Heart left ventricle (tissue), 16 donors: ENCODE measurements around the gene ABCA12. TPM values are rescaled to one million over a fixed set of nuclear protein-coding genes. Genes with fewer than 3 reads are reported as not detected.

ENCODE experiments used
- ATAC-seq, 4 donors: fragments of 200-7000 bp; cut with Tn5 transposase; one replicate each; pipeline ENCODE4 v1.9.1; 2020 to 2022; ENCODE audit warnings: moderate library complexity in 4 of 4, mild to moderate bottlenecking in 3 of 4, moderate number of reproducible peaks in 1 of 4
- DNase-seq, 5 donors: peaks; one replicate each; pipeline ENCODE4 v3.0.0-alpha.2; 2020
- H3K27ac ChIP-seq, 12 donors: fragments of 200-600 bp; sonication (generic) in 4 of 12; one replicate each; pipeline versions ENCODE4 v1.5.0 to v1.8.0; 2016 to 2022; ENCODE audit warnings: mild to moderate bottlenecking in 2 of 12
- H3K27me3 ChIP-seq, 9 donors: fragments of 200-600 bp; sonication (generic) in 2 of 9; one replicate each; pipeline versions ENCODE4 v1.5.1 to v1.8.0; 2016 to 2022; ENCODE audit warnings: mild to moderate bottlenecking in 3 of 9
- H3K36me3 ChIP-seq, 9 donors: fragments of 200-600 bp; sonication (generic) in 2 of 9; one replicate each; pipeline versions ENCODE4 v1.5.0 to v1.8.0; 2018 to 2022; ENCODE audit warnings: mild to moderate bottlenecking in 2 of 9
- H3K4me1 ChIP-seq, 12 donors: fragments of 200-600 bp; sonication (generic) in 4 of 12; one replicate each; pipeline versions ENCODE4 v1.5.0 to v1.8.0; 2016 to 2022; ENCODE audit warnings: mild to moderate bottlenecking in 3 of 12
- H3K4me3 ChIP-seq, 12 donors: fragments of 200-600 bp; sonication (generic) in 4 of 12; one replicate each; pipeline versions ENCODE4 v1.5.0 to v1.8.0; 2017 to 2022; ENCODE audit warnings: mild to moderate bottlenecking in 9 of 12, moderate library complexity in 4 of 12
- H3K9me3 ChIP-seq, 12 donors: fragments of 200-600 bp; sonication (generic) in 4 of 12; one replicate each; pipeline versions ENCODE4 v1.5.0 to v1.8.0; 2016 to 2022; ENCODE audit warnings: mild to moderate bottlenecking in 1 of 12
- POLR2A ChIP-seq, 2 donors: fragments of 450-650 bp; IDR thresholded peaks; one replicate each; pipeline ENCODE4 v1.6.1; 2017; ENCODE audit warnings: antibody characterized with exemption in 2 of 2, mild to moderate bottlenecking in 2 of 2, moderate library complexity in 2 of 2
- WGBS, 4 donors: extraction: QIAGEN DNeasy Blood & Tissue Kit in 2 of 4; methylation state at CpG; one replicate each; pipeline versions ENCODE4 v1.1.5 to v1.1.7; 2013 to 2018; 5-methylcytosine and 5-hydroxymethylcytosine counted together
- intact Hi-C, 10 donors: fragments of 100-400 bp; cut with DNase I; formaldehyde crosslinking; loops; one replicate each; pipeline versions ENCODE4 v1.11.1 to v1.14.2; 2022
- polyA plus RNA-seq, 2 donors: library from polyadenylated mRNA; stranded (reverse); fragments of 200-250 nt; gene quantifications; one replicate each; pipeline ENCODE4 v1.2.3, GENCODE V29; 2013
- total RNA-seq, 9 donors: library from RNA; depleted of rRNA in 2 of 9; stranded (reverse); fragments of >200 nt in 2 of 9; fragmentation: NEBNext Ultra II Directional in 3 of 9; extraction: Animal tissue kit (Norgen Biotek cat#: 25700) in 3 of 9; gene quantifications; one replicate each; pipeline versions ENCODE4 v1.1.0 to v1.2.4, GENCODE V29; 2016 to 2023
- TF ChIP-seq, protein P1 (sequence below), 12 donors: fragments of 200-600 bp; sonication (generic) in 4 of 12; IDR thresholded peaks; one replicate each; pipeline versions ENCODE4 v1.5.0 to v1.8.0; 2018 to 2022; ENCODE audit warnings: antibody characterized with exemption in 12 of 12, mild to moderate bottlenecking in 5 of 12
- donor health status: ischemic (EF 13 %, LVEDD 7.1; RV severe dilation, severe dysfunction).
- donor health status: healthy with polysubstance abuse.
- donor health status: DM: no; HTN: yes; CAD: no.
- donor health status: DM: no; HTN: no; CAD: no.
- donor health status: ischemic (EF 25% LVEDD 6.9; RV normal size, moderate dysfunction).
- donor health status: ischemic (EF 25% LVEDD 5.7; RV mildly dilated, moderate dysfunction).
- donor health status: healthy.
- donor health status: DM: yes; HTN: yes; CAD: no.
- donor health status: ischemic (EF 35%, LVEDD 5.7; RV mildly dilated, moderate dysfunction).
- donor health status: nonischemic (EF 11% LVEDD 7.7; RV severe dilation, severe dysfunction).
- donor health status: DM: yes; HTN: yes; CAD: no.
- donor health status: PGD.
- donor health status: ischemic (EF 29% LVEDD 5.4; RV normal size, mild dysfunction).
- donor health status: nonischemic (EF 23%, LVEDD 6.1; RV moderate dilation, normal function).

ABCA12 gene
- total and polyA plus RNA-seq, 11 donors: 0.02 TPM; not detected in 10

- Histone ChIP-seq H3K4me3 (no peak overlapping the region), H3K27ac (no peak overlapping the region), H3K36me3 (no peaks in the 10 kb centered on the region), H3K4me1 (no peaks in the 10 kb centered on the region), H3K9me3 (no peaks in the 10 kb centered on the region), H3K27me3 (no peaks in the 10 kb centered on the region)
- 74 to 76% (median 75%) methylated on average over 3 of the region's 3 CpGs for whole genome bisulfite sequencing, 4 donors
- ATAC-seq: no peak
- DNase-seq: no peak
- TF ChIP-seq, protein P1, sequence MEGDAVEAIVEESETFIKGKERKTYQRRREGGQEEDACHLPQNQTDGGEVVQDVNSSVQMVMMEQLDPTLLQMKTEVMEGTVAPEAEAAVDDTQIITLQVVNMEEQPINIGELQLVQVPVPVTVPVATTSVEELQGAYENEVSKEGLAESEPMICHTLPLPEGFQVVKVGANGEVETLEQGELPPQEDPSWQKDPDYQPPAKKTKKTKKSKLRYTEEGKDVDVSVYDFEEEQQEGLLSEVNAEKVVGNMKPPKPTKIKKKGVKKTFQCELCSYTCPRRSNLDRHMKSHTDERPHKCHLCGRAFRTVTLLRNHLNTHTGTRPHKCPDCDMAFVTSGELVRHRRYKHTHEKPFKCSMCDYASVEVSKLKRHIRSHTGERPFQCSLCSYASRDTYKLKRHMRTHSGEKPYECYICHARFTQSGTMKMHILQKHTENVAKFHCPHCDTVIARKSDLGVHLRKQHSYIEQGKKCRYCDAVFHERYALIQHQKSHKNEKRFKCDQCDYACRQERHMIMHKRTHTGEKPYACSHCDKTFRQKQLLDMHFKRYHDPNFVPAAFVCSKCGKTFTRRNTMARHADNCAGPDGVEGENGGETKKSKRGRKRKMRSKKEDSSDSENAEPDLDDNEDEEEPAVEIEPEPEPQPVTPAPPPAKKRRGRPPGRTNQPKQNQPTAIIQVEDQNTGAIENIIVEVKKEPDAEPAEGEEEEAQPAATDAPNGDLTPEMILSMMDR (IDR thresholded peaks at IDR 0.05): no peak
- no peak for TF ChIP-seq POLR2A (IDR thresholded peaks at IDR 0.05)
- intact Hi-C loops: no loop called here
Measured at GRCh38 chr2:215110918-215111317, 27.5 kb downstream of the ABCA12 start.

GRCh38 chr2:215107216-215108056 lies 31.0 kb downstream of the ABCA12 start:
- Histone ChIP-seq H3K4me3 (no peak overlapping the region), H3K27me3 (no peaks in the 10 kb centered on the region), H3K9me3 (no peaks in the 10 kb centered on the region), H3K4me1 (no peaks in the 10 kb centered on the region), H3K27ac (no peak overlapping the region), H3K36me3 (no peaks in the 10 kb centered on the region)
- TF ChIP-seq, protein P1 (IDR thresholded peaks at IDR 0.05): no peak
- no peak for TF ChIP-seq POLR2A (IDR thresholded peaks at IDR 0.05)
- DNase-seq: no peak
- peak in 2 of 4 donors; percentile 52 to 55 for ATAC-seq
- intact Hi-C loops: no loop called here
- 57 to 65% (median 63%) methylated on average over 5 of the region's 5 CpGs for WGBS, 4 donors

DNA sequence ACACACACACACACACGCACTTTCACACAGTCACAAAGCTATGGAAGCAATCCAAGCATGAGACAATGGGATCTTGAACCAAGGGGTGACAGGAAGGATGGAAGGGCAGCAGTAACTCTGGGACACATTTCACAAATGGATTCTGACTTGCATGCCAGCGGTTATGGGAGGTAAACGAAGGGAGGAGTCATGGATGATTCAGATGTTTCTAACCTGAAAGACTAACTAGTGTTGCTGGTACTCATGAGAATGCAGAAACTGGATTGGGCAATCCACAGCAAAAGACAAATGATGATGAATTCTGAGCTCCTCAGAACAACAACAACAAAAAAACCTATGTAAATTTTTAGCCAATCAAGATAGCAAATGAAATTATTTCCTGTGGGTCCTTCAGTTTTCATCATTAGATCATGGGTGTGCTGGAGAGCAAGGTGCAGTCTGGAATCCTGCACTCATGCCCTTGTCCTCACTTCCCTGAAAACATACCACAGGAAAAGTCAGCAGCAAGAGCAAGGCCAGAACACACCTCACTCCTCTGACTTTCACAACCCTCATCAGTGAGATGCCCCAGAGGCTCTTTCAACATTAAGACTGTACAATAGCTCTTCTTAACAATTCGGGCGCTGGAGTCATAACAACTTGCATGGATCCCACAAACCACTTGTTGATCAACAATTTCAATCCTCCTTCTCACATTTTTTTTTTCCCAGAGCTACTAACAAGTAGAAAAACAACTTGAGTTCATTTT lies 32.6 kb downstream of the ABCA12 start:
- H3K9me3 ChIP-seq: no peaks in the 10 kb centered on the region
- no peak overlapping the region for H3K4me3 ChIP-seq
- H3K27me3 ChIP-seq: no peaks in the 10 kb centered on the region
- H3K27ac ChIP-seq: no peak overlapping the region
- no peak for TF ChIP-seq POLR2A (IDR thresholded peaks at IDR 0.05)
- TF ChIP-seq, protein P1 (IDR thresholded peaks at IDR 0.05): no peak
- WGBS, 4 donors: 80 to 83% (median 83%) methylated on average over 5 of the region's 5 CpGs
- H3K36me3 ChIP-seq: no peaks in the 10 kb centered on the region
- ATAC-seq (no peak), DNase-seq (no peak)
- intact Hi-C loops: no loop called here
- no peaks in the 10 kb centered on the region for H3K4me1 ChIP-seq

DNA sequence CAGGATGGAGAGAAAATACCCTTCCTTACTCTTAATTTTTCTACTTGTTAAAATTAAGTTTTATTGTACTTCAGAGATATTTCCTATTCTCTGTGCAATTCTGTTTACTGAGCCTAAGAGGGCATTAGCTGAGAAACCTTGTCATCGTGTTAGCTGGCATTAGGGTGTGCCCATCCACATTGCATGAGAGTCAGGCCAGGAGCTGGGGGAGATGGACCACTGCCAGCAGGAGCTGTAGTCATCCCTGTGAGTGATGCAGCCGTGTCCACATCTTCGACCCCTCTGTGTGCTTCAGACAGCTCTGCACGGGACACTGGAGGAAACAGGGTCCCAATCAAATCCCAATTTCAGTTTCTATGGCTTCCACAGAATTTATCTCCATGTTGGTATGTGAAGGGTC lies 34.2 kb downstream of the ABCA12 start:
- no peak overlapping the region for H3K4me3 ChIP-seq
- no peak for DNase-seq
- H3K4me1 ChIP-seq: no peaks in the 10 kb centered on the region
- H3K27ac ChIP-seq: no peak overlapping the region
- TF ChIP-seq, protein P1 (IDR thresholded peaks at IDR 0.05): no peak
- no peaks in the 10 kb centered on the region for H3K9me3 ChIP-seq
- H3K27me3 ChIP-seq: no peaks in the 10 kb centered on the region
- ATAC-seq: no peak
- H3K36me3 ChIP-seq: no peaks in the 10 kb centered on the region
- intact Hi-C loops: no loop called here
- 58 to 79% (median 67%) methylated on average over 4 of the region's 4 CpGs for WGBS, 4 donors
